Gastrocnemius medialis (tissue), 4 donors: ENCODE measurements around the gene PRKAR2B. TPM values are rescaled to one million over a fixed set of nuclear protein-coding genes. Genes with fewer than 3 reads are reported as not detected.

ENCODE experiments used
- ATAC-seq, 2 donors: fragments of 150-250 bp; one replicate each; pipeline ENCODE4 v1.9.1; 2016
- DNase-seq, 2 donors: peaks; one replicate each; pipeline ENCODE4 v3.0.0-alpha.2; 2019
- H3K27ac ChIP-seq, 4 donors: fragments of 200-600 bp; sonication (generic); 1 replicate in 1 of 4; 2 replicates in 3 of 4; pipeline ENCODE4 v1.5.1; 2016 to 2018; ENCODE audit warnings: mild to moderate bottlenecking in 2 of 4, moderate library complexity in 1 of 4
- H3K27me3 ChIP-seq, 3 donors: fragments of 200-600 bp; sonication (generic) in 2 of 3; 1 replicate in 1 of 3; 2 replicates in 2 of 3; pipeline versions ENCODE4 v1.5.1 to v1.6.0; 2016 to 2019; ENCODE audit warnings: mild to moderate bottlenecking in 1 of 3, moderate library complexity in 1 of 3
- H3K36me3 ChIP-seq, 2 donors: fragments of 200-600 bp; sonication (generic) in 1 of 2; one replicate each; pipeline ENCODE4 v1.5.1; 2017 to 2018
- H3K4me1 ChIP-seq, 2 donors: fragments of 200-600 bp; sonication (generic) in 1 of 2; one replicate each; pipeline ENCODE4 v1.5.1; 2016 to 2017; ENCODE audit warnings: mild to moderate bottlenecking in 2 of 2
- H3K4me3 ChIP-seq, 4 donors: fragments of 200-600 bp; sonication (generic) in 3 of 4; 1 replicate in 1 of 4; 2 replicates in 3 of 4; pipeline ENCODE4 v1.5.1; 2016 to 2019; ENCODE audit warnings: mild to moderate bottlenecking in 2 of 4
- H3K9me3 ChIP-seq, 3 donors: fragments of 200-600 bp; sonication (generic) in 2 of 3; 1 replicate in 1 of 3; 2 replicates in 2 of 3; pipeline ENCODE4 v1.5.1; 2016 to 2019
- CTCF ChIP-seq, 5 experiments: fragments of 450-650 bp in 3 of 5; fragments of 200-600 bp in 2 of 5; sonication (generic) in 2 of 5; IDR thresholded peaks in 4 of 5; conservative IDR thresholded peaks in 1 of 5; 1 replicate in 4 of 5; 2 replicates in 1 of 5; pipeline ENCODE4 v1.5.1; 2016 to 2019; ENCODE audit warnings: antibody characterized with exemption in 5 of 5, mild to moderate bottlenecking in 3 of 5, moderate library complexity in 3 of 5
- POLR2A ChIP-seq, 2 donors: fragments of 450-650 bp; IDR thresholded peaks; one replicate each; pipeline ENCODE4 v1.6.1; 2017; ENCODE audit warnings: antibody characterized with exemption in 2 of 2, mild to moderate bottlenecking in 2 of 2, moderate library complexity in 2 of 2
- in situ Hi-C, 4 donors: fragments of 200-750 bp; cut with MboI; loops; one replicate each; pipeline versions ENCODE4 v1.15.0 to v1.8.0; 2017; ENCODE audit warnings: low sequenced_read_pairs in 4 of 4
- intact Hi-C: fragments of 100-400 bp; cut with DNase I; formaldehyde crosslinking; loops from one replicate; pipeline ENCODE4 v1.15.1; 2023; ENCODE audit warnings: low total_unique reads
- total RNA-seq, 4 donors: library from RNA; depleted of rRNA; stranded (reverse); fragments of >200 nt; gene quantifications; one replicate each; pipeline versions ENCODE4 v1.1.0 to v1.2.3, GENCODE V29; 2016

PRKAR2B gene
- total RNA-seq, 4 donors from 2014 or later, result 0.85 to 6.0 (median 1.4) TPM

- TF ChIP-seq POLR2A (IDR thresholded peaks at IDR 0.05) (no peak), CTCF (IDR thresholded peaks at IDR 0.05 in 4 of 5, conservative IDR thresholded peaks at IDR 0.05 in 1 of 5) (no peak)
- in situ Hi-C loops (no loop called here), intact Hi-C loops (no loop called here)
- Histone ChIP-seq H3K36me3 (no peaks in the 10 kb centered on the region), H3K27me3 (no peaks in the 10 kb centered on the region), H3K9me3 (no peaks in the 10 kb centered on the region), H3K4me3 (no peak overlapping the region), H3K4me1 (no peaks in the 10 kb centered on the region), H3K27ac (no peak overlapping the region)
- ATAC-seq (no peak), DNase-seq (no peak)
Observed at GRCh38 chr7:107024906-107025305, 19.6 kb upstream of the PRKAR2B start.

DNA sequence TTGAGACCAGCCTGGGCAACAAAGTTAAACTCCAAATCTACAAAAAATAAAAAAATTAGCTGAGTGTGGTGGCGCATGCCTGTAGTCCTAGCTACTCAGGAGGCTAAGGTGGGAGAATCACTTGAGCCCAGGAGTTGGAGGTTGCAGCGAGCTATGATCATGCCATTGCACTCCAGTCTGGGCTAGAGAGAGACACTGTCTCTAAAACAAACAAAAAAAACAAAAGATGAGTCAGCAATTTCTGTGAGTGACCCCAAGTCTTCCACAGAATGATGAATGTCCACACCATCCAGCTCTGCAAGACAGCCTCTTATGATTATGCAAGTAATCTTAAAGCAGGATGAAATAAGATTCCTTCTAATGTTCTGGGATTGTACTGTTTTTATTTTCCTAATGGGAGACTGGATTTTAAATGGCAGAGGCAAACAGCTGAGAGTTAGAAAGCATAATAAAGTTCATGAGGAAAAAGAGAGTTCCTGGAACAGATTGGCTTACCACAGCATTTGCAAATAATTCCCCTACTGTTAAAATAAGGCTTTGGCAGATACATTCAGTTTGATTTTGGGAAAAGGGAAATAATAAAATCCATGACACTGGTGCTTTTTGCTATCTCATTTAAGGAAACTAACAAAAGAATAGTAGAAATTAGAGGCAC lies 18.9 kb upstream of the PRKAR2B start:
- H3K9me3 ChIP-seq, result no peaks in the 10 kb centered on the region
- H3K27ac ChIP-seq, result no peak overlapping the region
- no peak overlapping the region for H3K4me3 ChIP-seq
- in situ Hi-C loops (no loop called here), intact Hi-C loops (no loop called here)
- no peaks in the 10 kb centered on the region for H3K4me1 ChIP-seq
- TF ChIP-seq CTCF (IDR thresholded peaks at IDR 0.05 in 4 of 5, conservative IDR thresholded peaks at IDR 0.05 in 1 of 5), result no peak
- no peak for TF ChIP-seq POLR2A (IDR thresholded peaks at IDR 0.05)
- no peaks in the 10 kb centered on the region for H3K27me3 ChIP-seq
- no peaks in the 10 kb centered on the region for H3K36me3 ChIP-seq
- ATAC-seq, result no peak
- DNase-seq, result no peak

DNA sequence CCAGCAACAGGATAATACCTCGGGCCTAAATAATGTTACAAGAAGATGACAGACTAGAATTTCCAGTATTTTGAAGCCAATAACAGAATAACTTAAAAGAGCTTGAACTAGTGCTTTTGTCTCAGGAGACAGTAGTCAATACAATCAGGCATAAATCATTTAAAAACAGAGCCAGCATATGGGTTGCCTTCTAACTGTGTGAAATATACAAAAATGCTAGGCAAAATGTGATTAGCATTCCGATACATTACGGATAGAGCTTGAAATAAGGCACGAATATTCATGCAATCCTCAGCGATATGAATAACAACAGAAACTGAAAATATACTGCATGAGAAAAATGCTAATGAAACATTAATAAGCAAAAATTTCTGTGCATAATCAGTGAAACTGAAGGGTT lies 18.3 kb upstream of the PRKAR2B start:
- intact Hi-C loops (no loop called here), in situ Hi-C loops (no loop called here)
- no peaks in the 10 kb centered on the region for H3K4me1 ChIP-seq
- H3K36me3 ChIP-seq, result no peaks in the 10 kb centered on the region
- no peak overlapping the region for H3K4me3 ChIP-seq
- TF ChIP-seq POLR2A (IDR thresholded peaks at IDR 0.05), result no peak
- no peak for TF ChIP-seq CTCF (IDR thresholded peaks at IDR 0.05 in 4 of 5, conservative IDR thresholded peaks at IDR 0.05 in 1 of 5)
- no peaks in the 10 kb centered on the region for H3K27me3 ChIP-seq
- DNase-seq, result no peak
- no peak for ATAC-seq
- no peak overlapping the region for H3K27ac ChIP-seq
- no peaks in the 10 kb centered on the region for H3K9me3 ChIP-seq

DNA sequence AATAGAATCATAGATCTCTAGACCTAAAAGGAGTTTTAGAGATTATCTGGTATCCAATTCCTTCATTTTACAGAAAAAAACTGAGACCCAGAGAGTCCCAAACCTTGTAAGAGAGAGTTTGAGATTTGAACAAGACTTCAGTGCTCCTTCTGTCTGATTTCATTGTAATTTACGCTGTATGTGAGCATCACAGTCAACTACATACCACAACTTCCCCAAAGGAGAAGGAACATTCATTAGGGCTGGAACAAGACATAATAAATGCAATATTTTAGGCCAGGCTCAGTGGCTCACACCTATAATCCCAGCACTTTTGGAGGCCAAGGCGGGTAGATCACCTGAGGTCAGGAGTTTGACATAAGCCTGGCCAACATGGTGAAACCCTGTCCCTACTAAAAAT lies 17.3 kb upstream of the PRKAR2B start:
- no peak for ATAC-seq
- DNase-seq, result no peak
- no peaks in the 10 kb centered on the region for H3K27me3 ChIP-seq
- no peaks in the 10 kb centered on the region for H3K9me3 ChIP-seq
- no peak overlapping the region for H3K27ac ChIP-seq
- no peak overlapping the region for H3K4me3 ChIP-seq
- intact Hi-C loops, result no loop called here
- no peak for TF ChIP-seq POLR2A (IDR thresholded peaks at IDR 0.05)
- TF ChIP-seq CTCF (IDR thresholded peaks at IDR 0.05 in 4 of 5, conservative IDR thresholded peaks at IDR 0.05 in 1 of 5), result no peak
- no peaks in the 10 kb centered on the region for H3K36me3 ChIP-seq
- H3K4me1 ChIP-seq, result no peaks in the 10 kb centered on the region
- in situ Hi-C loops, result no loop called here
